BLaER1 (cell line): ENCODE results near the gene BEND6.
A peak's percentile ranks its signal among the peaks of the same experiment; 100 is the strongest.

Experiments used
- H3K27ac ChIP-seq: shearing (Covaris generic); formaldehyde crosslinking; 2 replicates; pipeline ENCODE4 v1.8.1; 2022
- H3K27me3 ChIP-seq: shearing (Covaris generic); formaldehyde crosslinking; 2 replicates; pipeline ENCODE4 v1.8.1; 2022
- H3K36me3 ChIP-seq: shearing (Covaris generic); formaldehyde crosslinking; 2 replicates; pipeline ENCODE4 v1.8.1; 2022
- H3K4me1 ChIP-seq: shearing (Covaris generic); formaldehyde crosslinking; 2 replicates; pipeline ENCODE4 v1.8.1; 2022
- H3K4me2 ChIP-seq: shearing (Covaris generic); formaldehyde crosslinking; 2 replicates; pipeline ENCODE4 v1.8.1; 2022
- H3K4me3 ChIP-seq: shearing (Covaris generic); formaldehyde crosslinking; 2 replicates; pipeline ENCODE4 v1.8.1; 2022
- H3K9ac ChIP-seq: shearing (Covaris generic); formaldehyde crosslinking; 2 replicates; pipeline ENCODE4 v1.8.1; 2022
- H3K9me3 ChIP-seq: shearing (Covaris generic); formaldehyde crosslinking; 2 replicates; pipeline ENCODE4 v1.8.1; 2022
- H4K20me1 ChIP-seq: shearing (Covaris generic); formaldehyde crosslinking; 2 replicates; pipeline ENCODE4 v1.8.1; 2022
- Cebpa-rat ChIP-seq: shearing (Covaris generic); IDR thresholded peaks from 2 replicates; pipeline ENCODE4 v1.8.1; 2022

BEND6 gene

DNA sequence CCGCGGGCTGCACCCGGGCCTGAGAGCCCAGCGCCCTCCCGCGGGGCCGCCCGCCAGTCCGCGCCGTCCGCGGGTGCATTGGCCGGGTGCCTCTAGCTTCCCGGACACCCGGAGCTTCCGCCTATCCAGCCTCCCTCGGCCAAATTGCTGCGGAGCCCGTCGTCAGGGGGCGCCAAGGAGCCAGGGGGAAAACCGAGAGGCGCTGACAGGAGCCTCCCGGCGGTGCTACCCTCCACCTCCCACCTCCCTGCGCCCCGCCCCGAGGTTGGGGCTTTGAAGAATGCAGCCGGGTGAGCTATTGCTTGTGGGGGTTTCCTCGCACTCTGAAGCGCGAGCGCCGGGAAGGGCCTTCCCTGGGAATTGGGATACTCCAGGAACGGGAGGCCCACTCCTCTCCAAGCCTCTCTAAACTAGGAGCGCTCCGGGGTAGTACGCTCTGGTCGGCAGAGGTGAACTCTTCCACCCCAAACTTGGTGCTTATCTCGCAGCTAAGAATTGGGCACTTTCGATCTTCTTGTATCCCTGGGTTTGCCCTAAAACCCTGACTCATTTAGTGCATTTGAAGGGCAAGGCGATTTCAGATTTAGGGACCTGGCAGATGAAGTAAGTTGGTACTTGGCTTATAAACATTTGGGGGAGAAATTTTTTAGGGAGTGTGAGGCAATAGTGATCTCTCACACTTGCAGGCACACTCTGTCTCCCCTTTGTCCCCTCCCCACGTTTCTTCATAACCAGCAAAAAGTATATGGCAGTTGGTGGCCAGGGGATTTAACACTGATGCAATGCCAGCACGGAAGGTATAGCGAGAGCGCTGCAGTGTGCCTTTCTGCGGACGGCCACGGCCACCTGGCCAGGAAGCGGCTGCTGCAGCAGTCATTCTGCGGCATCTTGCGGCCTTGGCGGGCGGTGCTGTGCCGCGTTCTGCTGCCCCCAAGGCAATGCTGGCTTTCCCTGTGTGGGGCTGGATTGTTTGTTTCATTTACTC, 556 bp downstream of the BEND6 start:
- H3K27ac ChIP-seq, result peak overlapping the region; percentile 90
- peak overlapping the region; percentile 80 for H3K9ac ChIP-seq
- H3K27me3 ChIP-seq, result peaks cover 14% of the 10 kb centered on the region
- no peaks in the 10 kb centered on the region for H3K36me3 ChIP-seq
- no peaks in the 10 kb centered on the region for H4K20me1 ChIP-seq
- peak; percentile 76 for TF ChIP-seq Cebpa-rat
- H3K4me1 ChIP-seq, result peaks cover 20% of the 10 kb centered on the region
- peak overlapping the region; percentile 74 for H3K4me2 ChIP-seq
- H3K4me3 ChIP-seq, result peak overlapping the region; percentile 77
- no peaks in the 10 kb centered on the region for H3K9me3 ChIP-seq

GRCh38 chr6:56956491-56956890, 1.6 kb downstream of the BEND6 start:
- Histone ChIP-seq H3K9ac (0 out of 2 replicates have a peak overlapping the region, but pooled peaks have one; percentile 28), H3K4me1 (peaks cover 20% of the 10 kb centered on the region), H3K4me3 (peak overlapping the region; percentile 77; the same call in 1 of the 2 replicates), H3K27me3 (peaks cover 14% of the 10 kb centered on the region), H3K36me3 (no peaks in the 10 kb centered on the region), H3K4me2 (peak overlapping the region; percentile 74), H3K9me3 (no peaks in the 10 kb centered on the region), H3K27ac (peak overlapping the region; percentile 90; the same call in 1 of the 2 replicates), H4K20me1 (no peaks in the 10 kb centered on the region)
- TF ChIP-seq Cebpa-rat, result no peak

- Histone ChIP-seq H3K4me2 (no peak overlapping the region), H3K4me1 (peaks cover 20% of the 10 kb centered on the region), H3K27ac (no peak overlapping the region), H3K27me3 (peaks cover 14% of the 10 kb centered on the region), H4K20me1 (no peaks in the 10 kb centered on the region), H3K36me3 (no peaks in the 10 kb centered on the region), H3K9ac (no peak overlapping the region), H3K9me3 (no peaks in the 10 kb centered on the region), H3K4me3 (no peak overlapping the region)
- TF ChIP-seq Cebpa-rat, result no peak
Observed at GRCh38 chr6:56957856-56958255, 2.9 kb downstream of the BEND6 start.

DNA sequence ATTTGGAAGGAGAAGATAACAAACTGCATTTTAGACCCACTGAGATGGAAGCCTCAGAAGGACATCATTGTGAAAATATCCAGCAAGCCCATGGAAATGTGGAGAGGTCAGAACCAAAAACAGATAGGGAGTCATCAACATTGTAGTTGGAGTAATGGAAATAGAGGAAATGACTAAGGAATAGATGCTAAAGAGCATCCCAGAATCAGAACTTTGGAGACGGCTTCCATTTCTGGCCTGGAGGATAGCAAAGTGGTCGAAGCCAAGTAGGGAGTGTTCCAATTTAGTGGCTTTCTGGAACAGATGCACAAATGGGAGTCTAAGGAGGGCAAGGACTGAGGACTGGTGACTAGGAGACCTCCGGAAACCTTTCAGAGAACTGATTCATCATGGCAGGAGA, 3.6 kb downstream of the BEND6 start:
- no peak overlapping the region for H3K4me3 ChIP-seq

DNA sequence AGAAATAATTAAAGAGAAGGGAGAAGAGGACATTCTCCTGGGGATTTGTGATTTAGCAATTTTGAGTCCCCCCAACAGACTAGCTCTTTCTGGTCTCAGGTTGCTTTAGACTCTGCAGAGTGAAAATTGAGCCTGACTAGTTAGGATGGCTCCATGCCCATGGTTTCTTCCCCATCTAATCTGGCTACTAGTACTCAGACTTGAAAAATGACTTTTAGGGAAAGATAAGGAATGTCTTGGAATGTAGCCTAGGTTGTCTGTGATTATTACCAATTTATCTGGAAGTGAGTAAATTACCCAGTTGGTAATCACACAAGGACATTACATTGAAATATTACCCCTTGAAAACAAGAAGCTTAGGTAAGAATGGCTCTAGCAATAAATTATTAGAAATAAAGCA, 4.2 kb downstream of the BEND6 start:
- Histone ChIP-seq H3K9me3 (no peaks in the 10 kb centered on the region), H3K27ac (no peak overlapping the region), H3K27me3 (peaks cover 5% of the 10 kb centered on the region), H3K36me3 (no peaks in the 10 kb centered on the region), H3K4me2 (no peak overlapping the region), H4K20me1 (no peaks in the 10 kb centered on the region), H3K4me1 (peaks cover 12% of the 10 kb centered on the region), H3K9ac (no peak overlapping the region), H3K4me3 (no peak overlapping the region)
- TF ChIP-seq Cebpa-rat, result no peak

More for the DNA sequence above, 3.6 kb downstream of the BEND6 start:
- H3K9me3 ChIP-seq, result no peaks in the 10 kb centered on the region
- H3K4me2 ChIP-seq, result no peak overlapping the region
- H3K27ac ChIP-seq, result no peak overlapping the region
- H3K36me3 ChIP-seq, result no peaks in the 10 kb centered on the region
- H3K4me1 ChIP-seq, result peaks cover 18% of the 10 kb centered on the region
- peaks cover 11% of the 10 kb centered on the region for H3K27me3 ChIP-seq
- no peak overlapping the region for H3K9ac ChIP-seq
- no peak for TF ChIP-seq Cebpa-rat
- H4K20me1 ChIP-seq, result no peaks in the 10 kb centered on the region

DNA sequence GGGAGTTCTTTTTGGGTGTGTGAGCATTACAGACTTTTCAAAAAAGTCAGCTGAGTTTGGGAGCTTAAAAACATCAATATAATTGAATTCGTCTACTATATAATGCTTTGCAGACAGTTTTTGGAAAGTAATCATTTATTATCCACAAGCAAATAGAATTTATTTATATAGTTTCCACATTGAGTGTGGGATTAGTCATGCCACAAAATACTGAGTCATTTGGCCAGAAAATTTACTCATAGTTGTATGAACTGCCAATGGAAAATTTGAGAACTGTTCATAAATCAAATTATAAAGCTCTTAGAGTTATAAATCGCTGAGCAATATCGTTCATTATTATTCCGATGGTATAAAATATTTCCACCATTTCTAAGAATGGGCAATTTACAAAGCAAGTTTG, 5.0 kb downstream of the BEND6 start:
- no peak overlapping the region for H3K9ac ChIP-seq

GRCh38 chr6:56961151-56961550, 6.2 kb downstream of the BEND6 start:
- H3K4me1 ChIP-seq, result peaks cover 5% of the 10 kb centered on the region
- H3K9ac ChIP-seq, result no peak overlapping the region
- H3K27ac ChIP-seq, result no peak overlapping the region
- no peaks in the 10 kb centered on the region for H3K36me3 ChIP-seq
- H3K27me3 ChIP-seq, result no peaks in the 10 kb centered on the region
- H3K4me2 ChIP-seq, result no peak overlapping the region
- no peaks in the 10 kb centered on the region for H3K9me3 ChIP-seq
- no peak for TF ChIP-seq Cebpa-rat
- no peaks in the 10 kb centered on the region for H4K20me1 ChIP-seq
- no peak overlapping the region for H3K4me3 ChIP-seq

More for the DNA sequence above, 5.0 kb downstream of the BEND6 start:
- no peaks in the 10 kb centered on the region for H3K36me3 ChIP-seq
- no peak overlapping the region for H3K4me3 ChIP-seq
- H4K20me1 ChIP-seq, result no peaks in the 10 kb centered on the region
- TF ChIP-seq Cebpa-rat, result no peak
- peaks cover 10% of the 10 kb centered on the region for H3K4me1 ChIP-seq
- no peak overlapping the region for H3K27ac ChIP-seq
- no peaks in the 10 kb centered on the region for H3K9me3 ChIP-seq
- no peaks in the 10 kb centered on the region for H3K27me3 ChIP-seq
- no peak overlapping the region for H3K4me2 ChIP-seq

GRCh38 chr6:56962441-56962840, 7.5 kb downstream of the BEND6 start:
- Histone ChIP-seq H3K9ac (no peak overlapping the region), H3K4me1 (no peaks in the 10 kb centered on the region), H3K36me3 (no peaks in the 10 kb centered on the region), H3K27me3 (no peaks in the 10 kb centered on the region), H4K20me1 (no peaks in the 10 kb centered on the region), H3K9me3 (no peaks in the 10 kb centered on the region), H3K4me3 (no peak overlapping the region), H3K4me2 (no peak overlapping the region), H3K27ac (no peak overlapping the region)
- no peak for TF ChIP-seq Cebpa-rat

- no peaks in the 10 kb centered on the region for H4K20me1 ChIP-seq
- no peak overlapping the region for H3K4me3 ChIP-seq
- no peak overlapping the region for H3K9ac ChIP-seq
- H3K36me3 ChIP-seq, result no peaks in the 10 kb centered on the region
- no peaks in the 10 kb centered on the region for H3K9me3 ChIP-seq
- no peaks in the 10 kb centered on the region for H3K27me3 ChIP-seq
- H3K4me2 ChIP-seq, result no peak overlapping the region
- no peak for TF ChIP-seq Cebpa-rat
- no peak overlapping the region for H3K27ac ChIP-seq
- H3K4me1 ChIP-seq, result no peaks in the 10 kb centered on the region
Observed at GRCh38 chr6:56963043-56963442, 8.1 kb downstream of the BEND6 start.

DNA sequence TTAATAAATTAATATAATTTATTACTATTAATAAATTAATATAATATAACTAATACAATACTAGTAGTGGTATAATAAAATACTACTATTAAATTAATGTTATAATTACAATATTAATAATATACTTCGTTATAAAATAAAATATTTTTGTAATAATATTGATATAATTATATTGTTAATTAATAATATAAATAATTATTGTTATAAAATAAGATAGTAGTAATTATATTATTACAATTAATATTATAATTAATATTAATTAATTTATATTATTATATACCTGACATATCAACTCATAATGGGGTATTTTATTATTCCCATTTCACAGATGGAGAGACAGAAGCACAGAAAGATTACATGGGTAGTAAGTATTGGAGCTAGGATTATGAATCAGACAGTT, 8.9 kb downstream of the BEND6 start:
- H3K4me2 ChIP-seq, result no peak overlapping the region
- TF ChIP-seq Cebpa-rat, result no peak
- H3K4me3 ChIP-seq, result no peak overlapping the region
- no peaks in the 10 kb centered on the region for H3K4me1 ChIP-seq
- no peaks in the 10 kb centered on the region for H3K9me3 ChIP-seq
- no peaks in the 10 kb centered on the region for H3K27me3 ChIP-seq
- H3K27ac ChIP-seq, result no peak overlapping the region
- H3K9ac ChIP-seq, result no peak overlapping the region
- no peaks in the 10 kb centered on the region for H3K36me3 ChIP-seq
- no peaks in the 10 kb centered on the region for H4K20me1 ChIP-seq
